ENCODE results near the gene PRKG1. TPM values are rescaled to one million over a fixed set of nuclear protein-coding genes. Genes with fewer than 3 reads are reported as not detected.

The PRKG1 gene
- total RNA-seq, 1 donor = 19.5 TPM

DNA sequence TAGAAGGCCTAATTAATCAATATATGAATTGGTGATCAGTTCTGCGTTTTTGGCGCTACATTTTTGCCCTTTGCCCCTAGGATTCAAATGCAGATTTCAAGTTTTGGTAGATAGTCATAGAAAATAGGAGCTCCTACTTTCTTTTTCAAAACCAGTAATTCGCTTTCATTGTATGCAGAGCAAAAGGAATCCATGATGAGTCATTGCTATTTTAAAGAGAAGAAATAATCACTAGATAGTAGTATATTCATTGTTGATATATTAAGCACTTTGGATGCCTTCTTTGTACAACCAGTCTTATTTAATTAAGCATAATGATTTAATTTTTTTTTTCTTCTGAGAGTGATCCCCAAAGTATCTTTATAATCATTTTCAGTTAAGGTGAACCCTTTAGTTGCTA is 574.8 kb downstream of the PRKG1 start:
- Histone ChIP-seq H3K9me3 (ENCODE audit: low read depth, low read length) (no peaks in the 10 kb centered on the region), H2AFZ (ENCODE audit: low read length) (no peak overlapping the region), H3K27ac (ENCODE audit: low read depth, low read length) (no peak overlapping the region), H4K20me1 (ENCODE audit: insufficient read depth, low read length) (no peaks in the 10 kb centered on the region), H3K36me3 (ENCODE audit: insufficient read depth, low read length) (no peaks in the 10 kb centered on the region), H3K79me2 (ENCODE audit: insufficient read depth, low read length) (no peaks in the 10 kb centered on the region), H3K4me3 (ENCODE audit: insufficient read depth, low read length) (no peak overlapping the region), H3K4me1 (ENCODE audit: insufficient read depth, low read length) (no peaks in the 10 kb centered on the region), H3K27me3 (ENCODE audit: insufficient read depth, low read length) (no peaks in the 10 kb centered on the region), H3K4me2 (ENCODE audit: insufficient read depth, low read length) (no peak overlapping the region)
- no peak for DNase-seq (ENCODE audit: insufficient read length, low spot score, missing footprints)
- TF ChIP-seq, protein P1, sequence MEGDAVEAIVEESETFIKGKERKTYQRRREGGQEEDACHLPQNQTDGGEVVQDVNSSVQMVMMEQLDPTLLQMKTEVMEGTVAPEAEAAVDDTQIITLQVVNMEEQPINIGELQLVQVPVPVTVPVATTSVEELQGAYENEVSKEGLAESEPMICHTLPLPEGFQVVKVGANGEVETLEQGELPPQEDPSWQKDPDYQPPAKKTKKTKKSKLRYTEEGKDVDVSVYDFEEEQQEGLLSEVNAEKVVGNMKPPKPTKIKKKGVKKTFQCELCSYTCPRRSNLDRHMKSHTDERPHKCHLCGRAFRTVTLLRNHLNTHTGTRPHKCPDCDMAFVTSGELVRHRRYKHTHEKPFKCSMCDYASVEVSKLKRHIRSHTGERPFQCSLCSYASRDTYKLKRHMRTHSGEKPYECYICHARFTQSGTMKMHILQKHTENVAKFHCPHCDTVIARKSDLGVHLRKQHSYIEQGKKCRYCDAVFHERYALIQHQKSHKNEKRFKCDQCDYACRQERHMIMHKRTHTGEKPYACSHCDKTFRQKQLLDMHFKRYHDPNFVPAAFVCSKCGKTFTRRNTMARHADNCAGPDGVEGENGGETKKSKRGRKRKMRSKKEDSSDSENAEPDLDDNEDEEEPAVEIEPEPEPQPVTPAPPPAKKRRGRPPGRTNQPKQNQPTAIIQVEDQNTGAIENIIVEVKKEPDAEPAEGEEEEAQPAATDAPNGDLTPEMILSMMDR (IDR thresholded peaks at IDR 0.05; ENCODE audit: extremely low read depth, low read depth, low read length) = no peak

- Histone ChIP-seq H3K4me1 (ENCODE audit: insufficient read depth, low read length) (no peaks in the 10 kb centered on the region), H3K27me3 (ENCODE audit: insufficient read depth, low read length) (no peaks in the 10 kb centered on the region), H2AFZ (ENCODE audit: low read length) (no peak overlapping the region), H3K9me3 (ENCODE audit: low read depth, low read length) (no peaks in the 10 kb centered on the region), H3K4me3 (ENCODE audit: insufficient read depth, low read length) (no peak overlapping the region), H3K79me2 (ENCODE audit: insufficient read depth, low read length) (no peaks in the 10 kb centered on the region), H3K4me2 (ENCODE audit: insufficient read depth, low read length) (no peak overlapping the region), H3K36me3 (ENCODE audit: insufficient read depth, low read length) (no peaks in the 10 kb centered on the region), H3K27ac (ENCODE audit: low read depth, low read length) (no peak overlapping the region), H4K20me1 (ENCODE audit: insufficient read depth, low read length) (no peaks in the 10 kb centered on the region)
- TF ChIP-seq, protein P1 (IDR thresholded peaks at IDR 0.05; ENCODE audit: extremely low read depth, low read depth, low read length) = no peak
- no peak for DNase-seq (ENCODE audit: insufficient read length, low spot score, missing footprints)
Measured at GRCh38 chr10:51651063-51651462, 576.8 kb downstream of the PRKG1 start.

- Histone ChIP-seq H3K4me2 (ENCODE audit: insufficient read depth, low read length) (no peak overlapping the region), H3K4me1 (ENCODE audit: insufficient read depth, low read length) (no peaks in the 10 kb centered on the region), H3K36me3 (ENCODE audit: insufficient read depth, low read length) (no peaks in the 10 kb centered on the region), H3K27ac (ENCODE audit: low read depth, low read length) (no peak overlapping the region), H4K20me1 (ENCODE audit: insufficient read depth, low read length) (no peaks in the 10 kb centered on the region), H3K79me2 (ENCODE audit: insufficient read depth, low read length) (no peaks in the 10 kb centered on the region), H2AFZ (ENCODE audit: low read length) (no peak overlapping the region), H3K9me3 (ENCODE audit: low read depth, low read length) (no peaks in the 10 kb centered on the region), H3K27me3 (ENCODE audit: insufficient read depth, low read length) (no peaks in the 10 kb centered on the region), H3K4me3 (ENCODE audit: insufficient read depth, low read length) (no peak overlapping the region)
- TF ChIP-seq, protein P1 (IDR thresholded peaks at IDR 0.05; ENCODE audit: extremely low read depth, low read depth, low read length) = no peak
- no peak for DNase-seq (ENCODE audit: insufficient read length, low spot score, missing footprints)
Measured at GRCh38 chr10:51653025-51653424, 578.7 kb downstream of the PRKG1 start.

GRCh38 chr10:51654918-51655317 is 580.6 kb downstream of the PRKG1 start:
- no peaks in the 10 kb centered on the region for H3K27me3 ChIP-seq (ENCODE audit: insufficient read depth, low read length)
- H3K27ac ChIP-seq (ENCODE audit: low read depth, low read length) = no peak overlapping the region

More at GRCh38 chr10:51654918-51655317, 580.6 kb downstream of the PRKG1 start:
- H3K4me2 ChIP-seq (ENCODE audit: insufficient read depth, low read length) = no peak overlapping the region
- H3K79me2 ChIP-seq (ENCODE audit: insufficient read depth, low read length) = no peaks in the 10 kb centered on the region
- no peaks in the 10 kb centered on the region for H3K4me1 ChIP-seq (ENCODE audit: insufficient read depth, low read length)
- TF ChIP-seq, protein P1 (IDR thresholded peaks at IDR 0.05; ENCODE audit: extremely low read depth, low read depth, low read length) = no peak
- H4K20me1 ChIP-seq (ENCODE audit: insufficient read depth, low read length) = no peaks in the 10 kb centered on the region
- DNase-seq (ENCODE audit: insufficient read length, low spot score, missing footprints) = no peak
- no peak overlapping the region for H2AFZ ChIP-seq (ENCODE audit: low read length)
- no peaks in the 10 kb centered on the region for H3K36me3 ChIP-seq (ENCODE audit: insufficient read depth, low read length)
- H3K9me3 ChIP-seq (ENCODE audit: low read depth, low read length) = no peaks in the 10 kb centered on the region
- H3K4me3 ChIP-seq (ENCODE audit: insufficient read depth, low read length) = no peak overlapping the region
